ENCODE measurements around the gene SERPINB6. TPM values are rescaled to one million over a fixed set of nuclear protein-coding genes. Genes with fewer than 3 reads are reported as not detected.
A peak's percentile ranks its signal among the peaks of the same experiment; 100 is the strongest.

SERPINB6 gene
- total RNA-seq, 4 donors from 2014 or later: 21.2 to 37.0 (median 35.6) TPM

DNA sequence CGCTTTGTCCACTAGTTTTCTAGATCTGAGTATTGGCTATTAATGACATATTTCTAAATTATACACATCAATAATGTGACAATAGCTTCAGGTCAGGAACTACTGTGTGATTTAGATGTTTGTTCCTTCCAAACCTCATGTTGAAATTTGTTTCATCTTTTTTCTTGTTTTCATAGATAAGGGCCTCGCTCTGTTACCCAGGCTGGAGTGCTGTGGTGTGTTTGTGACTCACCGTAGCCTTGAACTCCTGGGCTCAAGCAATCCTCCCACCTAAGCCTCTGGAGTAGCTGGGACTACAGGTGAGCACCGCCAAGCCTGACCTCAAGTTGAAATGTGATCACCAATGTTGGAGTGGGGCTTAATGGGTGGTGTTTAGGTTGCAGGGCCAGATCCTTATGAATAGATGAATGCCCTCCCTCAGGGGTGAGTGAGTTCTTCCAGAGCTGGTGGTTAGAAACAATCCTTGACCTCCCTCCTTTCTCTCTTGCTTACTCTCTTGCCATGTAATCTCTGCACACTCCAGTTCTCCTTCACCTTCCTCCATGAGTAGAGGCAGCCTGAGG lies 22.5 kb upstream of the SERPINB6 start:
- intact Hi-C loops (cut with DNase I; ENCODE audit: low total_unique reads): no loop called here
- H3K4me3 ChIP-seq (ENCODE audit: low read depth, poor library complexity, severe bottlenecking): no peak overlapping the region
- WGBS, 2 donors: 97 to 100% methylated on average over 4 of the region's 4 CpGs
- DNase-seq (ENCODE audit: low spot score in 2 of 2): no peak
- TF ChIP-seq, protein P1, sequence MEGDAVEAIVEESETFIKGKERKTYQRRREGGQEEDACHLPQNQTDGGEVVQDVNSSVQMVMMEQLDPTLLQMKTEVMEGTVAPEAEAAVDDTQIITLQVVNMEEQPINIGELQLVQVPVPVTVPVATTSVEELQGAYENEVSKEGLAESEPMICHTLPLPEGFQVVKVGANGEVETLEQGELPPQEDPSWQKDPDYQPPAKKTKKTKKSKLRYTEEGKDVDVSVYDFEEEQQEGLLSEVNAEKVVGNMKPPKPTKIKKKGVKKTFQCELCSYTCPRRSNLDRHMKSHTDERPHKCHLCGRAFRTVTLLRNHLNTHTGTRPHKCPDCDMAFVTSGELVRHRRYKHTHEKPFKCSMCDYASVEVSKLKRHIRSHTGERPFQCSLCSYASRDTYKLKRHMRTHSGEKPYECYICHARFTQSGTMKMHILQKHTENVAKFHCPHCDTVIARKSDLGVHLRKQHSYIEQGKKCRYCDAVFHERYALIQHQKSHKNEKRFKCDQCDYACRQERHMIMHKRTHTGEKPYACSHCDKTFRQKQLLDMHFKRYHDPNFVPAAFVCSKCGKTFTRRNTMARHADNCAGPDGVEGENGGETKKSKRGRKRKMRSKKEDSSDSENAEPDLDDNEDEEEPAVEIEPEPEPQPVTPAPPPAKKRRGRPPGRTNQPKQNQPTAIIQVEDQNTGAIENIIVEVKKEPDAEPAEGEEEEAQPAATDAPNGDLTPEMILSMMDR (IDR thresholded peaks at IDR 0.05): no peak
- no peak for TF ChIP-seq POLR2A (IDR thresholded peaks at IDR 0.05)

DNA sequence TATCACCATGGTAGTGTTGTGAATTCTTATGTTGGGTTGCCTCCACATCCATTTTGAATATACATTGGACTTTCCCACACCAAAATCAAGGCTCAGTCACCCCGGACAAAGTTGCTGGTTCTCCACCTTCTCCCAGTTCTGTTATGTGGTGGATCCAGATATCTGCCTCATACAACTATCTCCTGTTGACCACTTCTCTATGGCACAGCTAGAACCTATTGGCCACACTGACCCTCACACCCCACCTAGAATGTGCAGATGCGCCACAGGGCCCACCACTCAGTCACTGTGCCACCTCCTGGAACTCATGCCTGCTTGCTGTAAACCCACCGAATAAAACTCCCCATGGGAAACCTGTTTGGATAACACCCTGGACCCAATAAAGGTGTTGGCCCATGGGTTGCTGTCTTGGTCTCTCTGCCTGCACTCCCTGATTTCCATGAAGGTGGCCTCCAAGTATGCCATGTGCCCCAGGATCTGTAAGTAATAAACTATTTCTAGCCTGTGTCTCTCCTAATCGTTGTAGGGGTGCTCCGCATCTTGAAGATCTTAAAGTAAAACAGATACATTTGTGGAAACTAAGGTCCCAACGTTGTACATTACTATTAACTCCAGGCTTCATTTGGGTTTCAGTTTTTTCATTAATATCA lies 21.1 kb upstream of the SERPINB6 start:
- H3K4me3 ChIP-seq (ENCODE audit: low read depth, poor library complexity, severe bottlenecking): no peak overlapping the region
- no peak for DNase-seq (ENCODE audit: low spot score in 2 of 2)
- intact Hi-C loops (cut with DNase I; ENCODE audit: low total_unique reads): no loop called here
- TF ChIP-seq, protein P1 (IDR thresholded peaks at IDR 0.05): no peak
- TF ChIP-seq POLR2A (IDR thresholded peaks at IDR 0.05): no peak
- WGBS, 2 donors: 85 to 90% methylated on average over 6 of the region's 6 CpGs

DNA sequence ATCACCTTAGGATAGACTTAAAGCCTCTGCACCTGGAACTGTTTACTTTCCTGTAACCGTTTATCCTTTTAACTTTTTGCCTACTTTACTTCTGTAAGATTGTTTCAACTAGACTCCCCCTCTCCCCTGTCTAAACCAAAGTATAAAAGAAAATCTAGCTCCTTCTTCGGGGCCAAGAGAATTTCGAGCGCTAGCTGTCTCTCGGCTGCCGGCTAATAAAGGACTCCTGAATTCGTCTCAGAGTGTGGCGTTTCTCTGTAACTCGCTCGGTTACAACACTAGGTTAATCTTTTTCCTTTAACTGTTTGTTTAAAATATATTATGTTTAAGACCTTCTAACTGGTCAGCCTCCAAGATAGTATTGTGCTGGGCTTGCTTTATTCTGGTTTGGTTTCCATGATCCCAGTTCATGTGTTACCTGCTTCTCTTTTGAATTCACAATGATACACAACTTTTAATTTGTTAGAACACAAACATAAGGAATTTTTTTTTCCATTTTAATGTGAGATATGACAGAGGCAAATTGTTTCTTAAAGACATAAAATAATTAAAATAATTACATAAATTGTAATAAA lies 19.7 kb upstream of the SERPINB6 start:
- intact Hi-C loops (cut with DNase I; ENCODE audit: low total_unique reads): no loop called here
- 28 to 51% methylated on average over 10 of the region's 10 CpGs for WGBS, 2 donors
- TF ChIP-seq, protein P1 (IDR thresholded peaks at IDR 0.05): no peak
- TF ChIP-seq POLR2A (IDR thresholded peaks at IDR 0.05): no peak
- no peak for DNase-seq (ENCODE audit: low spot score in 2 of 2)
- H3K4me3 ChIP-seq (ENCODE audit: low read depth, poor library complexity, severe bottlenecking): no peak overlapping the region

DNA sequence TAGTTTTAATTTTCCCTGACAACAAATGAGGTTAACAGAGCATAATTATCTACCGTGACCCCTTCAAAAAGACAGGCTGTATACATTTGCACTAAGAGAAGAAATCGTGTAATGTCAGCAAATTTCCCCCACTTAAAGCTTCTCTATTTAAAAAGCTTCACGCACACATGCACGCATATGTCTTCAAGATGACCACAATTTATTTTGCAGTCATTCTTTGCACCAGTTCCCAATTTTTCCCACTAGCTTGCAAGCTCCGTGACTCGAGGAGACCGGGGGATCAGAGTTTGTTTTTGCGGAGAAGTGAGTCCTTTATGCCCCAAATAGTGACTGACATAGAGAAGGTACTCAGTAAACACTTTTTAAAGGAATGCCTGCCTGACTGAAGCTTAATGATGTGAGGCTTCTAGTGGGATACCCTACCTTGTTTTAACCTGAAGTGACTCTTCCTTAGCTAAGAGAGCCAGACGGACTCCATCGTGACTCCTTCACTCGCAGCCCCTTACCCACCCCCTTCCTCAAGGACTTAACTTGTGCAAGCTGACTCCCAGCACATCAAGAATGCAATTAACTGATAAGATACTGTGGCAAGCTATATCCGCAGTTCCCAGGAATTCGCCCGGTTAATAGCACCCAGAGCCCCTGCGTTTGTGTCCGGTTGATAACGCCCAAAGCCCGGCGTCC lies 19.0 kb upstream of the SERPINB6 start:
- peak overlapping the region; percentile 40 for H3K4me3 ChIP-seq (ENCODE audit: low read depth, poor library complexity, severe bottlenecking)
- no peak for DNase-seq (ENCODE audit: low spot score in 2 of 2)
- WGBS, 2 donors: 30 to 36% methylated on average over 19 of the region's 19 CpGs
- intact Hi-C loops (cut with DNase I; ENCODE audit: low total_unique reads): no loop called here
- TF ChIP-seq, protein P1 (IDR thresholded peaks at IDR 0.05): no peak
- TF ChIP-seq POLR2A (IDR thresholded peaks at IDR 0.05): no peak

DNA sequence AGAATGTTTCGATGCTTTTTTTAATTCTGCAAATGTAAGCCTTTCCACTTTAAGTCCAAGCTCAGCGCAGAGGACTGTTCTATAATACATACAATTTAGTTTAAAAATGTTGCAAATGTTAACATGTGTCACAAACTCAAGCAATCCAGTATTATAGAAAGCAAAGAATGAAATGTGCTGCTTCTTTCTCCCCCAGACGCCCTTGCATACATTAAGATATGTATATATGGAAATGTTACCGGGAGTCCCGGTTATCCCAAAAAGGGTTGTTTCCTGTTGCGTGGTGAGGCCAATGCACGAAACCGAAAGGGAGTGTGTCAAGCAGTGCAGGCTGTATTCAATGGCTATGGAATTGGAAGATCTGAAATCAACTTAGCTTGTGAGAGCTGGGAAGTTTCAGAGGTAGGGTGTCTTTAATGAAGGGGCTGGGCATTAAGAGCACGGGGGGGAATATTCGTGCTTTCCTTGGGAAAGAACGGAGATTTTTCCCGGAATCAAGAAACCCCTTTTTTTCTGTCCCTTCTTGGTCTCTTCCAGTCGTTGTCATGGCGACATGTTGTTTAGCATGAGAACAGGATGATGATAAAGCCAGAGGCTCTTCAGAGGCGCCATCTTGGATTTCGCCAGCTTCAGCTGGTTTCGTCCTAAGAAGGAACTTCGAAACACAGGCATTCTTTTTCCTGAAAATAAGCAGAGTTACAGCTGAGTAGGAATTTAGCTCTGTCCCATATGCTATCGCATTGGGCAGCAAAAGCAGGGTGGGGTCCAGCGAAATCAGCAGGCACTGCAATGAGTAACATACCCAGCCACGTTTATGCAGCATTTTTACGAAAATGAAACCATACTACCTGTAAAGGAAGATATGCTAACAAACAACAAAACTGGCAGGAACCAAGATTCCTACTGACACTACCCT lies 18.2 kb upstream of the SERPINB6 start:
- intact Hi-C loops (cut with DNase I; ENCODE audit: low total_unique reads): no loop called here
- peak; percentile 83 to 94 for DNase-seq (ENCODE audit: low spot score in 2 of 2)
- H3K4me3 ChIP-seq (ENCODE audit: low read depth, poor library complexity, severe bottlenecking): peak overlapping the region; percentile 78
- 0% methylated on average over 22 of the region's 22 CpGs for WGBS, 2 donors
- TF ChIP-seq, protein P1 (IDR thresholded peaks at IDR 0.05): no peak
- TF ChIP-seq POLR2A (IDR thresholded peaks at IDR 0.05): peak in 1 of 2 donors; percentile 76

Data from lower leg skin (tissue), 4 donors.